ENCODE data around the gene HOXD8.
A peak's percentile ranks its signal among the peaks of the same experiment; 100 is the strongest.

The HOXD8 gene

GRCh38 chr2:176128172-176128981, 1.1 kb upstream of the HOXD8 start:
- no peak for ATAC-seq (replicated peaks)
- no peak for DNase-seq
- Mint-ChIP-seq H3K9me3 (no peaks in the 10 kb centered on the region), H3K36me3 (ENCODE audit: insufficient read depth) (peaks cover 61% of the 10 kb centered on the region), H3K27ac (peak overlapping the region; percentile 57 to 78), H3K4me1 (ENCODE audit: low read depth in 2 of 2) (peaks cover 13 to 19% of the 10 kb centered on the region in 2 donors), H3K27me3 (peaks cover 86 to 89% of the 10 kb centered on the region in 2 donors), H3K4me3 (peak overlapping the region; percentile 28 to 32)

- peaks cover 49% of the 10 kb centered on the region for H3K36me3 Mint-ChIP-seq (ENCODE audit: insufficient read depth)
- ATAC-seq (replicated peaks) = peak; percentile 3
- peak overlapping the region in 1 of 2 donors; percentile 40 for H3K4me3 Mint-ChIP-seq
- H3K27me3 Mint-ChIP-seq = peaks cover 86 to 89% of the 10 kb centered on the region in 2 donors
- no peak for DNase-seq
- no peaks in the 10 kb centered on the region for H3K9me3 Mint-ChIP-seq
- no peak overlapping the region for H3K27ac Mint-ChIP-seq
- H3K4me1 Mint-ChIP-seq (ENCODE audit: low read depth in 2 of 2) = peaks cover 13 to 19% of the 10 kb centered on the region in 2 donors
These were observed 275 bp downstream of the HOXD8 start for GRCh38 chr2:176129813-176130146.

GRCh38 chr2:176130147-176130956, 847 bp downstream of the HOXD8 start:
- DNase-seq = no peak
- no peaks in the 10 kb centered on the region for H3K9me3 Mint-ChIP-seq
- peak; percentile 40 for ATAC-seq (replicated peaks)
- peaks cover 46% of the 10 kb centered on the region for H3K36me3 Mint-ChIP-seq (ENCODE audit: insufficient read depth)
- H3K4me1 Mint-ChIP-seq (ENCODE audit: low read depth in 2 of 2) = peaks cover 13 to 19% of the 10 kb centered on the region in 2 donors
- peak overlapping the region; percentile 54 to 64 for H3K4me3 Mint-ChIP-seq
- H3K27me3 Mint-ChIP-seq = peaks cover 86 to 89% of the 10 kb centered on the region in 2 donors
- peak overlapping the region in 1 of 2 donors; percentile 91 for H3K27ac Mint-ChIP-seq

GRCh38 chr2:176130957-176131847, 1.7 kb downstream of the HOXD8 start:
- H3K27ac Mint-ChIP-seq = peak overlapping the region in 1 of 2 donors; percentile 91
- ATAC-seq (replicated peaks) (no peak), DNase-seq (no peak)
- peaks cover 48% of the 10 kb centered on the region for H3K36me3 Mint-ChIP-seq (ENCODE audit: insufficient read depth)
- H3K4me1 Mint-ChIP-seq (ENCODE audit: low read depth in 2 of 2) = peaks cover 22 to 25% of the 10 kb centered on the region in 2 donors
- peak overlapping the region; percentile 54 to 69 for H3K4me3 Mint-ChIP-seq
- H3K9me3 Mint-ChIP-seq = no peaks in the 10 kb centered on the region
- H3K27me3 Mint-ChIP-seq = peaks cover 86 to 89% of the 10 kb centered on the region in 2 donors

- Mint-ChIP-seq H3K27me3 (peaks cover 81 to 89% of the 10 kb centered on the region in 2 donors), H3K36me3 (ENCODE audit: insufficient read depth) (peaks cover 49% of the 10 kb centered on the region), H3K9me3 (no peaks in the 10 kb centered on the region), H3K4me3 (peak overlapping the region in 1 of 2 donors; percentile 69), H3K4me1 (ENCODE audit: low read depth in 2 of 2) (peaks cover 22 to 25% of the 10 kb centered on the region in 2 donors), H3K27ac (no peak overlapping the region)
- DNase-seq (no peak), ATAC-seq (replicated peaks) (no peak)
These were observed 2.3 kb downstream of the HOXD8 start for GRCh38 chr2:176131848-176132158.

GRCh38 chr2:176132205-176133171, 3.0 kb downstream of the HOXD8 start:
- Mint-ChIP-seq H3K4me1 (ENCODE audit: low read depth in 2 of 2) (peaks cover 20 to 25% of the 10 kb centered on the region in 2 donors), H3K27me3 (peaks cover 81 to 89% of the 10 kb centered on the region in 2 donors), H3K27ac (no peak overlapping the region), H3K4me3 (peak overlapping the region; percentile 69 to 71), H3K36me3 (ENCODE audit: insufficient read depth) (peaks cover 45% of the 10 kb centered on the region), H3K9me3 (no peaks in the 10 kb centered on the region)
- no peak for DNase-seq
- peak; percentile 44 for ATAC-seq (replicated peaks)

GRCh38 chr2:176133389-176133788, 3.9 kb downstream of the HOXD8 start:
- H3K4me3 Mint-ChIP-seq = no peak overlapping the region

GRCh38 chr2:176134035-176134434, 4.5 kb downstream of the HOXD8 start:
- no peak overlapping the region for H3K4me3 Mint-ChIP-seq
- no peak for DNase-seq

More at GRCh38 chr2:176133389-176133788, 3.9 kb downstream of the HOXD8 start:
- DNase-seq (no peak), ATAC-seq (replicated peaks) (no peak)
- Mint-ChIP-seq H3K4me1 (ENCODE audit: low read depth in 2 of 2) (peaks cover 18% of the 10 kb centered on the region in 2 donors), H3K27me3 (peaks cover 81 to 89% of the 10 kb centered on the region in 2 donors), H3K9me3 (no peaks in the 10 kb centered on the region), H3K27ac (no peak overlapping the region), H3K36me3 (ENCODE audit: insufficient read depth) (peaks cover 41% of the 10 kb centered on the region)

GRCh38 chr2:176135035-176135440, 5.5 kb downstream of the HOXD8 start:
- no peak overlapping the region for H3K27ac Mint-ChIP-seq

More at GRCh38 chr2:176134035-176134434, 4.5 kb downstream of the HOXD8 start:
- H3K4me1 Mint-ChIP-seq (ENCODE audit: low read depth in 2 of 2) = peaks cover 14 to 20% of the 10 kb centered on the region in 2 donors
- H3K9me3 Mint-ChIP-seq = no peaks in the 10 kb centered on the region
- H3K27ac Mint-ChIP-seq = no peak overlapping the region
- peaks cover 38% of the 10 kb centered on the region for H3K36me3 Mint-ChIP-seq (ENCODE audit: insufficient read depth)
- no peak for ATAC-seq (replicated peaks)
- H3K27me3 Mint-ChIP-seq = peaks cover 81 to 89% of the 10 kb centered on the region in 2 donors

GRCh38 chr2:176136374-176137251, 7.1 kb downstream of the HOXD8 start:
- DNase-seq (no peak), ATAC-seq (replicated peaks) (no peak)
- H3K27me3 Mint-ChIP-seq = peaks cover 86 to 99% of the 10 kb centered on the region in 2 donors
- peaks cover 12 to 30% of the 10 kb centered on the region in 2 donors for H3K4me1 Mint-ChIP-seq (ENCODE audit: low read depth in 2 of 2)
- H3K36me3 Mint-ChIP-seq (ENCODE audit: insufficient read depth) = peaks cover 37% of the 10 kb centered on the region
- no peaks in the 10 kb centered on the region for H3K9me3 Mint-ChIP-seq
- no peak overlapping the region for H3K27ac Mint-ChIP-seq
- peak overlapping the region; percentile 18 to 67 for H3K4me3 Mint-ChIP-seq

More at GRCh38 chr2:176135035-176135440, 5.5 kb downstream of the HOXD8 start:
- DNase-seq = no peak
- peaks cover 89 to 95% of the 10 kb centered on the region in 2 donors for H3K27me3 Mint-ChIP-seq
- ATAC-seq (replicated peaks) = no peak
- H3K36me3 Mint-ChIP-seq (ENCODE audit: insufficient read depth) = peaks cover 36% of the 10 kb centered on the region
- peak overlapping the region; percentile 18 to 67 for H3K4me3 Mint-ChIP-seq
- no peaks in the 10 kb centered on the region for H3K9me3 Mint-ChIP-seq
- peaks cover 12 to 20% of the 10 kb centered on the region in 2 donors for H3K4me1 Mint-ChIP-seq (ENCODE audit: low read depth in 2 of 2)

GRCh38 chr2:176137252-176137580, 7.7 kb downstream of the HOXD8 start:
- no peak overlapping the region for H3K27ac Mint-ChIP-seq
- ATAC-seq (replicated peaks) (no peak), DNase-seq (no peak)
- peaks cover 9 to 30% of the 10 kb centered on the region in 2 donors for H3K4me1 Mint-ChIP-seq (ENCODE audit: low read depth in 2 of 2)
- H3K9me3 Mint-ChIP-seq = no peaks in the 10 kb centered on the region
- peaks cover 88 to 100% of the 10 kb centered on the region in 2 donors for H3K27me3 Mint-ChIP-seq
- no peak overlapping the region for H3K4me3 Mint-ChIP-seq
- peaks cover 37% of the 10 kb centered on the region for H3K36me3 Mint-ChIP-seq (ENCODE audit: insufficient read depth)

Measured in effector memory CD8-positive, alpha-beta T cell (primary cell).